K562 (cell line): Measurements from ENCODE around the gene ORMDL2. TPM values are rescaled to one million over a fixed set of nuclear protein-coding genes. Genes with fewer than 3 reads are reported as not detected.

ENCODE experiments used
- ARNT ChIP-seq, 2 experiments: fragments of 450-650 bp; IDR thresholded peaks; 2 replicates each; pipeline ENCODE4 v1.6.1; 2016; ENCODE audit warnings: mild to moderate bottlenecking in 1 of 2
- BRD9 ChIP-seq: fragments of 450-650 bp; IDR thresholded peaks from 2 replicates; pipeline ENCODE4 v1.6.1; 2018; ENCODE audit warnings: low read depth; ENCODE audit not compliant: partially characterized antibody
- CTBP1 ChIP-seq: fragments of 450-650 bp; IDR thresholded peaks from 2 replicates; pipeline ENCODE4 v1.6.1; 2016; ENCODE audit warnings: borderline replicate concordance
- HDAC1 ChIP-seq, 2 experiments: fragments of 450-650 bp; IDR thresholded peaks; 2 replicates each; pipeline ENCODE4 v1.6.1; 2016 to 2017; ENCODE audit warnings: inconsistent platforms in 1 of 2, mild to moderate bottlenecking in 1 of 2, moderate library complexity in 1 of 2
- HMG20B ChIP-seq: fragments of 250-450 bp; sonication (Bioruptor Pico); IDR thresholded peaks from 2 replicates; pipeline ENCODE4 v1.5.0; 2021; ENCODE audit warnings: mild to moderate bottlenecking
- KDM1A ChIP-seq, 2 experiments: fragments of 450-650 bp; IDR thresholded peaks; 2 replicates each; pipeline ENCODE4 v1.6.1; 2016; ENCODE audit warnings: mild to moderate bottlenecking in 2 of 2
- KLF6 ChIP-seq: fragments of 250-450 bp; sonication (Bioruptor Pico); IDR thresholded peaks from 2 replicates; pipeline ENCODE4 v1.4.0; 2020; ENCODE audit warnings: mild to moderate bottlenecking, moderate library complexity, borderline replicate concordance
- L3MBTL2 ChIP-seq: fragments of 450-650 bp; IDR thresholded peaks from 2 replicates; pipeline ENCODE4 v1.6.1; 2016; ENCODE audit warnings: mild to moderate bottlenecking, moderate library complexity
- MAFF ChIP-seq: IDR thresholded peaks from 2 replicates; pipeline ENCODE4 v1.6.1; 2012; ENCODE audit warnings: low read length, improper control_type of control experiment
- MBD2 ChIP-seq: sonication (generic); IDR thresholded peaks from 2 replicates; pipeline ENCODE4 v1.6.1; 2016; ENCODE audit warnings: low read depth, borderline replicate concordance
- MXD1 ChIP-seq: fragments of 250-450 bp; sonication (Bioruptor Pico); IDR thresholded peaks from 2 replicates; pipeline ENCODE4 v1.8.0; 2021; ENCODE audit warnings: borderline replicate concordance, mild to moderate bottlenecking, moderate library complexity; ENCODE audit not compliant: poor library complexity, severe bottlenecking
- MYNN ChIP-seq, 2 experiments: sonication (generic); formaldehyde crosslinking in 1 of 2; IDR thresholded peaks; 2 replicates each; pipeline versions ENCODE4 v1.5.0 to v1.6.1; 2016 to 2020; ENCODE audit warnings: antibody characterized with exemption in 1 of 2, missing genetic modification reagents in 1 of 2
- PHF8 ChIP-seq: fragments of 200-600 bp; sonication (generic); IDR thresholded peaks from 2 replicates; pipeline ENCODE4 v1.6.1; 2012; ENCODE audit warnings: mixed run types, mild to moderate bottlenecking, inconsistent platforms, low read length, moderate library complexity, borderline replicate concordance
- RB1 ChIP-seq: fragments of 450-650 bp; IDR thresholded peaks from 2 replicates; pipeline ENCODE4 v1.6.1; 2017; ENCODE audit warnings: low read depth, mild to moderate bottlenecking
- REST ChIP-seq, 2 experiments: fragments of 450-650 bp; formaldehyde crosslinking in 1 of 2; IDR thresholded peaks; 2 replicates each; pipeline versions ENCODE4 v1.4.0 to v1.6.1; 2014 to 2020; ENCODE audit warnings: mild to moderate bottlenecking in 2 of 2, borderline replicate concordance in 1 of 2, low read depth in 1 of 2
- SFPQ ChIP-seq: fragments of 200-400 bp; formaldehyde crosslinking; IDR thresholded peaks from 2 replicates; pipeline ENCODE4 v1.6.1; 2017; ENCODE audit warnings: mild to moderate bottlenecking, low read depth, low read length, moderate library complexity
- TRIM28 ChIP-seq: fragments of 450-650 bp; IDR thresholded peaks from 2 replicates; pipeline ENCODE4 v1.6.1; 2017
- polyA plus RNA-seq, 8 experiments: library from polyadenylated mRNA; depleted of rRNA in 4 of 8; stranded (reverse) in 5 of 8; unstranded in 3 of 8; fragments of >200 nt; fragmentation: Nextera tagmentation in 2 of 8; fragmentation: Illumina TruSeq in 1 of 8; extraction: Ambion mirVana in 2 of 8; extraction: Trizol in 1 of 8; gene quantifications; 2 replicates each; pipeline versions ENCODE4 v1.2.1 to v1.2.3, GENCODE V29; 2011 to 2014; ENCODE audit warnings: inconsistent platforms in 1 of 8, missing spikeins in 1 of 8
- total RNA-seq, 7 experiments: library from RNA; depleted of rRNA in 6 of 7; stranded (reverse); fragments of >200 nt in 6 of 7; fragmentation: Illumina TruSeq in 2 of 7; extraction: Trizol in 2 of 7; gene quantifications; 2 replicates each; pipeline versions ENCODE4 v1.2.1 to v1.2.3, GENCODE V29; 2011 to 2021; ENCODE audit warnings: low replicate concordance in 1 of 7

The ORMDL2 gene
- total and polyA plus RNA-seq, 9 of the 15 experiments (the other 6 are each of a cell fraction or from before 2014, with no cell fraction given) = 9.9 to 113 (median 34.4) TPM

GRCh38 chr12:55842681-55843429, 25.0 kb downstream of the ORMDL2 start, which contains the start of gene MMP19 (continued):
- TF ChIP-seq BRD9 (peak; percentile 69), PHF8 (peak; percentile 25; the same call in 1 of the 2 replicates), MBD2 (no peak), CTBP1 (peak; percentile 41; the same call in 1 of the 2 replicates), L3MBTL2 (peak; percentile 19; the same call in 1 of the 2 replicates), TRIM28 (no peak), MAFF (peak; percentile 42; the same call in 1 of the 2 replicates), SFPQ (no peak), HDAC1 (IDR thresholded peaks at IDR 0.05) (0 out of 4 replicates have a peak, but pooled peaks of 1 of the 2 experiments have one; percentile 14), HMG20B (no peak), RB1 (0 out of 2 replicates have a peak, but pooled peaks have one; percentile 38), MXD1 (CRISPR knock-in tag) (no peak), REST (IDR thresholded peaks at IDR 0.05; ENCODE audit: borderline replicate concordance) (0 out of 2 replicates have a peak, but pooled peaks have one; percentile 21), REST (CRISPR knock-in tag; IDR thresholded peaks at IDR 0.05; ENCODE audit: low read depth) (no peak), KDM1A (IDR thresholded peaks at IDR 0.05) (peak in 1 of 2 experiments; percentile 11; a peak in 1 of 4 replicates), ARNT (IDR thresholded peaks at IDR 0.05) (peak in 1 of 2 experiments; percentile 40; a peak in 2 of 4 replicates), KLF6 (CRISPR knock-in tag) (no peak), MYNN (IDR thresholded peaks at IDR 0.05) (peak; percentile 25; the same call in 1 of the 2 replicates), MYNN (CRISPR knock-in tag; IDR thresholded peaks at IDR 0.05) (no peak)
